Adrenal gland (tissue), 5 donors: ENCODE measurements around the gene ACP4.

ENCODE experiments used
- POLR2A ChIP-seq, 2 donors: fragments of 450-650 bp; IDR thresholded peaks; one replicate each; pipeline ENCODE4 v1.6.1; 2017; ENCODE audit warnings: antibody characterized with exemption in 2 of 2, mild to moderate bottlenecking in 2 of 2, moderate library complexity in 1 of 2
- TF ChIP-seq, protein P1 (sequence below), 6 experiments: fragments of 450-650 bp in 4 of 6; fragments of 200-600 bp in 2 of 6; sonication (generic) in 1 of 6; IDR thresholded peaks; 1 replicate in 5 of 6; 2 replicates in 1 of 6; pipeline versions ENCODE4 v1.5.1 to v1.8.0; 2016 to 2021; ENCODE audit warnings: antibody characterized with exemption in 6 of 6, mild to moderate bottlenecking in 2 of 6, moderate library complexity in 1 of 6
- donor health status: DM: no; HTN: no; CAD: no.

DNA sequence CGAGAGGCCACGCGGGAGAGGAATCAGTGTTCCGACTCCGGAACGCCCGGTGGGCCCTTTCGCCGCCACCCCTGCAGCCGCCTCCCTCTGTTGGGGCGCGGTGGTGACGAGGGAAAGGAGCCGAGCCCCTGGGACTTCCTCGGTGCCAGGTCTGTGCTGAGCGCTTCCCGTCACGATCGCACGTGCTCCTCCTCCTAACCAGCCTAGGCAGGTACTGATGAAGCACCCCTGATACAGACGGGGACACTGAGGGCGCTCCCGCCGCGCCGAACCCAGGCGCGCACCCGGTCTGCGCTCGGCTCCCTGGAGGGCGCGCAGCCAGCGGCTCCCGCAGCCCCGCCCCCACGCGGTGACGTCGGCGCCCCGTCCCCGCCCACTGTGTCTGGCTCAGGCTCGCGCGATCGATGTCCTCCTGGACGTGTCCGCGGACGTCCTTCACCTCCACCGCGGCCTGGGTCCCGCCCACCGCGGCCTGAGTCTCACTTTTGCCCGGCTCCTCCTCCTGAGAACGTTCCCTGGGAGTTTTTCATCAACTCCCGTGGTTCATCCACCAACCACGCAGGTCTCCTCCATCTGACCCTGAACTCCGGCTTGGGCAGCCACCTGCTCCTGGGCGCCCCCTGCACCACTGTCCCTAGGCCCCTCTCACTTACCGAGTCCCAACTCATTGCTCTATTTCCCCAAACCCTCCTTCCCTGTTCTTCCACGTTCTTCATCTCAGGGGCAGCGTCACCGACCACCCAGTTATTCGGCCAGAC is 45.7 kb downstream of the ACP4 start:
- TF ChIP-seq, protein P1, sequence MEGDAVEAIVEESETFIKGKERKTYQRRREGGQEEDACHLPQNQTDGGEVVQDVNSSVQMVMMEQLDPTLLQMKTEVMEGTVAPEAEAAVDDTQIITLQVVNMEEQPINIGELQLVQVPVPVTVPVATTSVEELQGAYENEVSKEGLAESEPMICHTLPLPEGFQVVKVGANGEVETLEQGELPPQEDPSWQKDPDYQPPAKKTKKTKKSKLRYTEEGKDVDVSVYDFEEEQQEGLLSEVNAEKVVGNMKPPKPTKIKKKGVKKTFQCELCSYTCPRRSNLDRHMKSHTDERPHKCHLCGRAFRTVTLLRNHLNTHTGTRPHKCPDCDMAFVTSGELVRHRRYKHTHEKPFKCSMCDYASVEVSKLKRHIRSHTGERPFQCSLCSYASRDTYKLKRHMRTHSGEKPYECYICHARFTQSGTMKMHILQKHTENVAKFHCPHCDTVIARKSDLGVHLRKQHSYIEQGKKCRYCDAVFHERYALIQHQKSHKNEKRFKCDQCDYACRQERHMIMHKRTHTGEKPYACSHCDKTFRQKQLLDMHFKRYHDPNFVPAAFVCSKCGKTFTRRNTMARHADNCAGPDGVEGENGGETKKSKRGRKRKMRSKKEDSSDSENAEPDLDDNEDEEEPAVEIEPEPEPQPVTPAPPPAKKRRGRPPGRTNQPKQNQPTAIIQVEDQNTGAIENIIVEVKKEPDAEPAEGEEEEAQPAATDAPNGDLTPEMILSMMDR (IDR thresholded peaks at IDR 0.05) = no peak
- peak; percentile 80 to 83 for TF ChIP-seq POLR2A (IDR thresholded peaks at IDR 0.05)
